Measurements from ENCODE around the gene CRAT.
"Not testable (repeated sequence)": the region's sequence is repeated elsewhere in the genome, so short reads cannot be mapped to it uniquely, and the experiment has no call there.

The CRAT gene

GRCh38 chr9:129124506-129125069, 14.0 kb upstream of the CRAT start:
- Histone ChIP-seq H3K4me1 (peaks cover 9% of the 10 kb centered on the region), H2AFZ (no peak overlapping the region), H3K4me3 (ENCODE audit: low read depth, low read length) (no peak overlapping the region), H3K36me3 (ENCODE audit: control insufficient read depth, insufficient read depth, low read length) (no peaks in the 10 kb centered on the region), H3K27ac (no peak overlapping the region), H3K27me3 (ENCODE audit: control insufficient read depth, insufficient read depth, low read length) (no peaks in the 10 kb centered on the region), H3K79me2 (peaks cover 4% of the 10 kb centered on the region), H3K4me2 (ENCODE audit: low read length) (no peak overlapping the region), H3K9me3 (ENCODE audit: control insufficient read depth, low read length) (no peaks in the 10 kb centered on the region), H3K9ac (no peak overlapping the region)
- TF ChIP-seq, protein P1, sequence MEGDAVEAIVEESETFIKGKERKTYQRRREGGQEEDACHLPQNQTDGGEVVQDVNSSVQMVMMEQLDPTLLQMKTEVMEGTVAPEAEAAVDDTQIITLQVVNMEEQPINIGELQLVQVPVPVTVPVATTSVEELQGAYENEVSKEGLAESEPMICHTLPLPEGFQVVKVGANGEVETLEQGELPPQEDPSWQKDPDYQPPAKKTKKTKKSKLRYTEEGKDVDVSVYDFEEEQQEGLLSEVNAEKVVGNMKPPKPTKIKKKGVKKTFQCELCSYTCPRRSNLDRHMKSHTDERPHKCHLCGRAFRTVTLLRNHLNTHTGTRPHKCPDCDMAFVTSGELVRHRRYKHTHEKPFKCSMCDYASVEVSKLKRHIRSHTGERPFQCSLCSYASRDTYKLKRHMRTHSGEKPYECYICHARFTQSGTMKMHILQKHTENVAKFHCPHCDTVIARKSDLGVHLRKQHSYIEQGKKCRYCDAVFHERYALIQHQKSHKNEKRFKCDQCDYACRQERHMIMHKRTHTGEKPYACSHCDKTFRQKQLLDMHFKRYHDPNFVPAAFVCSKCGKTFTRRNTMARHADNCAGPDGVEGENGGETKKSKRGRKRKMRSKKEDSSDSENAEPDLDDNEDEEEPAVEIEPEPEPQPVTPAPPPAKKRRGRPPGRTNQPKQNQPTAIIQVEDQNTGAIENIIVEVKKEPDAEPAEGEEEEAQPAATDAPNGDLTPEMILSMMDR (IDR thresholded peaks at IDR 0.05) = no peak

DNA sequence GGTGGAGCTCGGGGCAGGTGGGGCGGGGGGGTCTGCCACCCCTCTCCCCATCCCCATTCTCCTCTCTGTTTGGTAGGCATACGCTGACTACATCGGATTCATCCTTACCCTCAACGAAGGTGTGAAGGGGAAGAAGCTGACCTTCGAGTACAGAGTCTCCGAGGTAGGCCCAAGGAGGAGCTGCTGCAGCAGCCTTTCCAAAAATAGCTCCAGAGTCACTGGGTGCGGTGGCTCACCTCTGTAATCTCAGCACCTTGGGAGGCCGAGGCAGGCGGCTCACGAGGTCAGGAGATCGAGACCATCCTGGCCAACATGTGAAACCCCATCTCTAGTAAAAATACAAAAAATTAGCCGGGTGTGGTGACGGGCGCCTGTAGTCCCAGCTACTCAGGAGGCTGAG, 12.4 kb upstream of the CRAT start:
- not testable (repeated sequence) for H3K79me2 ChIP-seq; H2AFZ ChIP-seq; H3K4me1 ChIP-seq; H3K9ac ChIP-seq; H3K27me3 ChIP-seq (ENCODE audit: control insufficient read depth, insufficient read depth, low read length); H3K36me3 ChIP-seq (ENCODE audit: control insufficient read depth, insufficient read depth, low read length); H3K4me2 ChIP-seq (ENCODE audit: low read length); H3K27ac ChIP-seq; H3K4me3 ChIP-seq (ENCODE audit: low read depth, low read length); H3K9me3 ChIP-seq (ENCODE audit: control insufficient read depth, low read length)

DNA sequence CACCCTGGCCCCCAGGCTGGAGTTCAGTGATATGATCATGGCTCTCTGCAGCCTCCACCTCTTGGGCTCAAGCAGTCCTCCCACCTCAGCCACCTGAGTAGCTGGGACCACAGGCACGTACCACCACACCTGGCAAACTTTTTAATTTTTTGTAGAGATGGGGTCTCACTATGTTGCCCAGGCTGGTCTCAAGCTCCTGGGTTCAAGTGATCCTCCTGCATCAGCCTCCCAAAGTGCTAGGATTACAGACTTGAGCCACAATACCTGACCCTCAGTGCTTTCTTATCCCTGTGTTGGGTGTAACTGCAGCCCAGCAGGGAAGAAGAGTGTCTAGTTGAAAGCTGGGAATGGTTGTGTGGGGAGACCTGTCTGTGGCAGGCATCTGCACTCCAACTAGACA, 11.5 kb upstream of the CRAT start:
- H3K4me1 ChIP-seq = peaks cover 8% of the 10 kb centered on the region
- H3K9me3 ChIP-seq (ENCODE audit: control insufficient read depth, low read length) = no peaks in the 10 kb centered on the region
- peaks cover 6% of the 10 kb centered on the region for H3K79me2 ChIP-seq
- no peak overlapping the region for H2AFZ ChIP-seq
- TF ChIP-seq, protein P1 (IDR thresholded peaks at IDR 0.05) = no peak
- no peak overlapping the region for H3K4me2 ChIP-seq (ENCODE audit: low read length)
- H3K9ac ChIP-seq = no peak overlapping the region
- H3K27ac ChIP-seq = no peak overlapping the region
- H3K27me3 ChIP-seq (ENCODE audit: control insufficient read depth, insufficient read depth, low read length) = no peaks in the 10 kb centered on the region
- H3K4me3 ChIP-seq (ENCODE audit: low read depth, low read length) = no peak overlapping the region
- no peaks in the 10 kb centered on the region for H3K36me3 ChIP-seq (ENCODE audit: control insufficient read depth, insufficient read depth, low read length)

DNA sequence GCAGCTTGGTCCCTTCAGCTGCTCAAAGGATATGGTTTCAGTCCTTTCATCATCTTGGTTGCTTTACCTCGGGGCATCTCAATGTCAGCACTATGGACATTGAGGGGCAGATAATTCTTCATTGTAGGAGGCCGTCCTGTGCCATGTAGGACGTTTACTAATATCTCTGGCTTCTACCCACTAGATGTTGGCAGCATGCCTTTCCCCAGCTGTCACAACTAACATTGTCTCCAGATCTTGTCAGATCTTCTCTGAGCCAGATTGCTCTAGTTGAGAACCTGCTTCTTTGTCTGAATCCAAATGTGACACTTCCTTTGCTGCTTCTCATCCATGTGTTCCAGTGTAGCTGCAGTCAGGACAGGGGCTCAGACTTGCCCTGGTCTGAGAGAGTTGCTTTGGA, 10.9 kb upstream of the CRAT start:
- H3K4me3 ChIP-seq (ENCODE audit: low read depth, low read length) = no peak overlapping the region
- no peaks in the 10 kb centered on the region for H3K27me3 ChIP-seq (ENCODE audit: control insufficient read depth, insufficient read depth, low read length)
- no peak overlapping the region for H3K4me2 ChIP-seq (ENCODE audit: low read length)
- TF ChIP-seq, protein P1 (IDR thresholded peaks at IDR 0.05) = no peak
- H3K36me3 ChIP-seq (ENCODE audit: control insufficient read depth, insufficient read depth, low read length) = no peaks in the 10 kb centered on the region
- H3K27ac ChIP-seq = no peak overlapping the region
- H3K79me2 ChIP-seq = peaks cover 10% of the 10 kb centered on the region
- H3K4me1 ChIP-seq = peaks cover 3% of the 10 kb centered on the region
- H3K9ac ChIP-seq = no peak overlapping the region
- H3K9me3 ChIP-seq (ENCODE audit: control insufficient read depth, low read length) = no peaks in the 10 kb centered on the region
- H2AFZ ChIP-seq = no peak overlapping the region

DNA sequence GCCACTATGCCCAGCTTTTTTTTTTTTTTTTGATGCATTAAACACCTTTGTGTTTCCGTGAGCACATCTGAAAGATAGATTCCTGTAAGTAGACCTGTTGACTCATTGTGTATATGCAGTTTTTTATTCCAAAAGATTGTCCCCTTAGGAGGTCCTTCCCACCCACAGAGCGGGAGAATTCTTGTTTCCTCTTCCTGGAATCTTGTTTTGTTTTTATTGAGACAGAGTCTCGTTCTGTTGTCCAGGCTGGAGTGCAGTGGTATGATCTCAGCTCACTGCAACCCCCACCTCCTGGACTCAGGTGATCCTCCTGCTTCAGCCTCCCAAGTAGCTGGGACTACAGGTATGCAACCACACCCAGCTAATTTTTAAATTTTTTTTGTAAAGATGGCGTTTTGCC, 8.2 kb upstream of the CRAT start:
- no peak overlapping the region for H3K9ac ChIP-seq
- no peaks in the 10 kb centered on the region for H3K27me3 ChIP-seq (ENCODE audit: control insufficient read depth, insufficient read depth, low read length)
- H3K9me3 ChIP-seq (ENCODE audit: control insufficient read depth, low read length) = no peaks in the 10 kb centered on the region
- H2AFZ ChIP-seq = no peak overlapping the region
- H3K4me2 ChIP-seq (ENCODE audit: low read length) = no peak overlapping the region
- H3K27ac ChIP-seq = no peak overlapping the region
- H3K79me2 ChIP-seq = peaks cover 13% of the 10 kb centered on the region
- TF ChIP-seq, protein P1 (IDR thresholded peaks at IDR 0.05) = no peak
- H3K4me3 ChIP-seq (ENCODE audit: low read depth, low read length) = no peak overlapping the region
- no peaks in the 10 kb centered on the region for H3K4me1 ChIP-seq
- no peaks in the 10 kb centered on the region for H3K36me3 ChIP-seq (ENCODE audit: control insufficient read depth, insufficient read depth, low read length)
